Measurements from ENCODE around the gene FNTB. TPM values are rescaled to one million over a fixed set of nuclear protein-coding genes. Genes with fewer than 3 reads are reported as not detected.

The FNTB gene
- total and polyA plus RNA-seq, 2 of the 13 experiments (the other 11 are each of a cell fraction or from before 2014, with no cell fraction given): 23.6 to 28.5 TPM

DNA sequence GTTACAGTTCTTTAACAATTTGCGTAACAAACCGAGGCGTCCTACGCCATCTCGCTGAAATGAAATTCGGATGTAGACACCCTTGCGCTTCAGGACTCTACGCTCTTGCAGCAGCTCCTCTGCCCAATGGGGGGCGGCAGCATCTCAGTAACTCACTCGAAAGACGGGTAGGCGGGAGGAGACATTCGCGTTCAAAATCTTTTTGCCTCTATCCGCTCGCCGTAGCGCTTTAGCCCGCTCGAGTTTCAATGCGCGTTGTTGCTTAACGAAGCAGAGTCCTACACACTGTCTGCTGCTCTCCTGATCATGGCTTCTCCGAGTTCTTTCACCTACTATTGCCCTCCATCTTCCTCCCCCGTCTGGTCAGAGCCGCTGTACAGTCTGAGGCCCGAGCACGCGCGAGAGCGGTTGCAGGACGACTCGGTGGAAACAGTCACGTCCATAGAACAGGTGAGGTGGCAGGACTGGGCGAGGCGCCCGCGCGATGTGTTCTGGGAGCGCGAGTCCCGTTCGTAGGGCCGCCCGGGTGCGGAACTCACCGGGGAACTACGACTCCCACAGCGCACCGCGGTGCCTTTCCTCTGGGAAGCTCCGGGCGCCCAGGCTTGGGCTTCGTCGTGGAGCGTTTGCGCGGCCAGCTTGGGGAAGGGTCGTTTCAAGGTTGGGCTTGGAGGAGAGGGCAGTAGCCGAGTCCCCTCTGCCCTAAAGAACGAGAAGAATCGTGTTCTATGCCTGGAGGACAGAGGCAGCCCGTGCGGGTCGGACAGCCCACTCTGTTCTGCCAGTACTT lies at the start of gene FNTB (continued):
- TF ChIP-seq HOXA5 (CRISPR knock-in tag; IDR thresholded peaks at IDR 0.05) (0 out of 2 replicates have a peak, but pooled peaks have one; percentile 70), RBFOX2 (IDR thresholded peaks at IDR 0.05; ENCODE audit: low read depth, low read length) (peak; percentile 93), ZNF205 (CRISPR knock-in tag; IDR thresholded peaks at IDR 0.05) (peak; percentile 51), ZNF10 (CRISPR knock-in tag; IDR thresholded peaks at IDR 0.05; ENCODE audit: borderline replicate concordance, low read depth) (no peak), TBX3 (IDR thresholded peaks at IDR 0.05; ENCODE audit: borderline replicate concordance) (peak; percentile 70; the same call in 1 of the 2 replicates), ZBTB21 (CRISPR knock-in tag; IDR thresholded peaks at IDR 0.05) (peak; percentile 23; the same call in 1 of the 2 replicates), ZNF280B (CRISPR knock-in tag; IDR thresholded peaks at IDR 0.05; ENCODE audit: borderline replicate concordance) (peak; percentile 91; the same call in 1 of the 2 replicates), HOXD1 (CRISPR knock-in tag; IDR thresholded peaks at IDR 0.05) (0 out of 2 replicates have a peak, but pooled peaks have one; percentile 34), SOX6 (IDR thresholded peaks at IDR 0.05) (no peak), SOX6 (CRISPR knock-in tag; IDR thresholded peaks at IDR 0.05) (peak; percentile 81), CREBL2 (CRISPR knock-in tag; IDR thresholded peaks at IDR 0.05; ENCODE audit: borderline replicate concordance) (no peak), ZFP90 (CRISPR knock-in tag; IDR thresholded peaks at IDR 0.05; ENCODE audit: borderline replicate concordance) (peak; percentile 52; the same call in 1 of the 2 replicates), ZFX (CRISPR knock-in tag; IDR thresholded peaks at IDR 0.05; ENCODE audit: low read depth) (peak; percentile 89), PHF20 (CRISPR knock-in tag; IDR thresholded peaks at IDR 0.05) (peak; percentile 80), ZNF740 (CRISPR knock-in tag; IDR thresholded peaks at IDR 0.05) (0 out of 2 replicates have a peak, but pooled peaks have one; percentile 43), ZNF530 (CRISPR knock-in tag; IDR thresholded peaks at IDR 0.05; ENCODE audit: low read depth) (no peak)
- TF ChIP-seq, protein P1, sequence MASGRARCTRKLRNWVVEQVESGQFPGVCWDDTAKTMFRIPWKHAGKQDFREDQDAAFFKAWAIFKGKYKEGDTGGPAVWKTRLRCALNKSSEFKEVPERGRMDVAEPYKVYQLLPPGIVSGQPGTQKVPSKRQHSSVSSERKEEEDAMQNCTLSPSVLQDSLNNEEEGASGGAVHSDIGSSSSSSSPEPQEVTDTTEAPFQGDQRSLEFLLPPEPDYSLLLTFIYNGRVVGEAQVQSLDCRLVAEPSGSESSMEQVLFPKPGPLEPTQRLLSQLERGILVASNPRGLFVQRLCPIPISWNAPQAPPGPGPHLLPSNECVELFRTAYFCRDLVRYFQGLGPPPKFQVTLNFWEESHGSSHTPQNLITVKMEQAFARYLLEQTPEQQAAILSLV (CRISPR knock-in tag; IDR thresholded peaks at IDR 0.05; ENCODE audit: borderline replicate concordance): peak; percentile 80; the same call in 1 of the 2 replicates
- TF ChIP-seq, protein P2, sequence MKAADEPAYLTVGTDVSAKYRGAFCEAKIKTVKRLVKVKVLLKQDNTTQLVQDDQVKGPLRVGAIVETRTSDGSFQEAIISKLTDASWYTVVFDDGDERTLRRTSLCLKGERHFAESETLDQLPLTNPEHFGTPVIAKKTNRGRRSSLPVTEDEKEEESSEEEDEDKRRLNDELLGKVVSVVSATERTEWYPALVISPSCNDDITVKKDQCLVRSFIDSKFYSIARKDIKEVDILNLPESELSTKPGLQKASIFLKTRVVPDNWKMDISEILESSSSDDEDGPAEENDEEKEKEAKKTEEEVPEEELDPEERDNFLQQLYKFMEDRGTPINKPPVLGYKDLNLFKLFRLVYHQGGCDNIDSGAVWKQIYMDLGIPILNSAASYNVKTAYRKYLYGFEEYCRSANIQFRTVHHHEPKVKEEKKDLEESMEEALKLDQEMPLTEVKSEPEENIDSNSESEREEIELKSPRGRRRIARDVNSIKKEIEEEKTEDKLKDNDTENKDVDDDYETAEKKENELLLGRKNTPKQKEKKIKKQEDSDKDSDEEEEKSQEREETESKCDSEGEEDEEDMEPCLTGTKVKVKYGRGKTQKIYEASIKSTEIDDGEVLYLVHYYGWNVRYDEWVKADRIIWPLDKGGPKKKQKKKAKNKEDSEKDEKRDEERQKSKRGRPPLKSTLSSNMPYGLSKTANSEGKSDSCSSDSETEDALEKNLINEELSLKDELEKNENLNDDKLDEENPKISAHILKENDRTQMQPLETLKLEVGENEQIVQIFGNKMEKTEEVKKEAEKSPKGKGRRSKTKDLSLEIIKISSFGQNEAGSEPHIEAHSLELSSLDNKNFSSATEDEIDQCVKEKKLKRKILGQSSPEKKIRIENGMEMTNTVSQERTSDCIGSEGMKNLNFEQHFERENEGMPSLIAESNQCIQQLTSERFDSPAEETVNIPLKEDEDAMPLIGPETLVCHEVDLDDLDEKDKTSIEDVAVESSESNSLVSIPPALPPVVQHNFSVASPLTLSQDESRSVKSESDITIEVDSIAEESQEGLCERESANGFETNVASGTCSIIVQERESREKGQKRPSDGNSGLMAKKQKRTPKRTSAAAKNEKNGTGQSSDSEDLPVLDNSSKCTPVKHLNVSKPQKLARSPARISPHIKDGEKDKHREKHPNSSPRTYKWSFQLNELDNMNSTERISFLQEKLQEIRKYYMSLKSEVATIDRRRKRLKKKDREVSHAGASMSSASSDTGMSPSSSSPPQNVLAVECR (CRISPR knock-in tag; IDR thresholded peaks at IDR 0.05; ENCODE audit: borderline replicate concordance): peak; percentile 97
- TF ChIP-seq, protein P3, sequence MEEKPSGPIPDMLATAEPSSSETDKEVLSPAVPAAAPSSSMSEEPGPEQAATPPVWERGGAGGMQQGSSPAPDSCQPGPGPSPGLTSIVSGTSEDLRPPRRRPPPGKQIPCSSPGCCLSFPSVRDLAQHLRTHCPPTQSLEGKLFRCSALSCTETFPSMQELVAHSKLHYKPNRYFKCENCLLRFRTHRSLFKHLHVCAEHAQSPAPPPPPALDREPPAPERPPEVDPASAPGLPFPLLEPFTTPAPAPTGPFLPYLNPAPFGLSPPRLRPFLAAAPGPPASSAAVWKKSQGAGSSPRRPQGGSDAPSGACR (CRISPR knock-in tag; IDR thresholded peaks at IDR 0.05): peak; percentile 94; the same call in 1 of the 2 replicates
